HCT116 (cell line): ENCODE results near the gene LRP2BP. TPM values are rescaled to one million over a fixed set of nuclear protein-coding genes. Genes with fewer than 3 reads are reported as not detected.
"Not testable (repeated sequence)": the region's sequence is repeated elsewhere in the genome, so short reads cannot be mapped to it uniquely, and the experiment has no call there.

Source experiments
- ATAC-seq: fragments of 200-7000 bp; cut with Tn5 transposase; 2 replicates; pipeline ENCODE4 v1.9.1; 2020; ENCODE audit warnings: mild to moderate bottlenecking, moderate library complexity
- BruUV-seq: library from RNA; stranded (reverse); fragments of 400-500 nt; replicated peaks from 2 replicates; lab custom pipeline; 2021; lab: Mats Ljungman, UMichigan
- CTCF ChIA-PET: fragments of 300-600 bp; sonication (Branson Sonifier 250); formaldehyde crosslinking; loops from one replicate; lab custom pipeline; 2021; ENCODE audit warnings: antibody characterized with exemption; lab: Charles Lee
- POLR2A ChIA-PET: fragments of 300-600, 350-600 bp; sonication (Branson Sonifier 250); formaldehyde crosslinking; loops from one replicate; lab custom pipeline; 2021; ENCODE audit warnings: antibody characterized with exemption; lab: Charles Lee
- RAD21 ChIA-PET, 2 experiments: fragments of 300-600 bp; sonication (Branson Sonifier 250); formaldehyde crosslinking; loops; one replicate each; lab custom pipeline; 2023; ENCODE audit warnings: low total read pairs in 2 of 2; ENCODE audit not compliant: uncharacterized antibody in 2 of 2, unreplicated experiment in 2 of 2, low non-redundant PET in 1 of 2; lab: Charles Lee
- DNase-seq: peaks from one replicate; pipeline ENCODE4 v3.0.0-alpha.2; 2010; ENCODE audit warnings: low read depth, low spot score
- H2AFZ ChIP-seq: fragments of 200-600 bp; shearing (Covaris generic), sonication (generic); 2 replicates; pipeline ENCODE4 v1.6.1; 2017; ENCODE audit warnings: low read depth, mixed run types, mixed read lengths, antibody characterized with exemption, low read length; ENCODE audit not compliant: poor library complexity, severe bottlenecking
- H3K27ac ChIP-seq: 2 replicates; pipeline ENCODE4 v1.5.1; 2012; ENCODE audit warnings: low read depth, low read length
- H3K27me3 ChIP-seq: fragments of 200-600 bp; sonication (generic); 2 replicates; pipeline ENCODE4 v1.6.1; 2016; ENCODE audit warnings: mixed run types, low read length, mixed read lengths; ENCODE audit not compliant: insufficient read depth
- H3K36me3 ChIP-seq, 2 experiments: fragments of 200-500 bp in 1 of 2; fragments of 200-600 bp in 1 of 2; sonication (Bioruptor generic) in 1 of 2; sonication (generic) in 1 of 2; 2 replicates each; pipeline versions ENCODE4 v1.5.1 to v1.6.1; 2014 to 2016; ENCODE audit warnings: low read length in 2 of 2, inconsistent platforms in 1 of 2, mixed read lengths in 1 of 2, mixed run types in 1 of 2; ENCODE audit not compliant: insufficient read depth in 2 of 2, control insufficient read depth in 1 of 2
- H3K4me1 ChIP-seq, 2 experiments: fragments of 200-600 bp in 1 of 2; sonication (generic) in 1 of 2; 2 replicates each; pipeline versions ENCODE4 v1.5.1 to v1.6.1; 2012 to 2017; ENCODE audit warnings: low read length in 2 of 2, inconsistent platforms in 1 of 2, mild to moderate bottlenecking in 1 of 2, mixed read lengths in 1 of 2, mixed run types in 1 of 2, moderate library complexity in 1 of 2; ENCODE audit not compliant: insufficient read depth in 2 of 2, control insufficient read depth in 1 of 2
- H3K4me2 ChIP-seq: fragments of 200-600 bp; sonication (generic); 2 replicates; pipeline ENCODE4 v1.6.1; 2017; ENCODE audit warnings: mixed run types, low read length, mixed read lengths
- H3K4me3 ChIP-seq, 2 experiments: fragments of 200-600 bp in 1 of 2; sonication (generic) in 1 of 2; replicated peaks in 1 of 2; 2 replicates each; pipeline ENCODE4 v1.5.1; 2011 to 2016; ENCODE audit warnings: low read length in 2 of 2, control low read depth in 1 of 2, low read depth in 1 of 2, mild to moderate bottlenecking in 1 of 2, mixed read lengths in 1 of 2, mixed run types in 1 of 2
- H3K79me2 ChIP-seq: fragments of 200-600 bp; sonication (generic); 2 replicates; pipeline ENCODE4 v1.6.1; 2017; ENCODE audit warnings: mild to moderate bottlenecking, mixed run types, low read length, moderate library complexity, mixed read lengths; ENCODE audit not compliant: insufficient read depth
- H3K9ac ChIP-seq: fragments of 200-600 bp; sonication (generic); 2 replicates; pipeline ENCODE4 v1.6.1; 2016; ENCODE audit warnings: low read length, mixed read lengths
- H3K9me2 ChIP-seq: fragments of 200-600 bp; sonication (generic), shearing (Covaris generic); 2 replicates; pipeline ENCODE4 v1.6.1; 2017; ENCODE audit warnings: mixed run types, mild to moderate bottlenecking, moderate library complexity; ENCODE audit not compliant: insufficient read depth
- H3K9me3 ChIP-seq, 2 experiments: fragments of 200-500 bp in 1 of 2; fragments of 200-600 bp in 1 of 2; sonication (Bioruptor generic) in 1 of 2; sonication (generic) in 1 of 2; 2 replicates each; pipeline ENCODE4 v1.6.1; 2014 to 2017; ENCODE audit warnings: low read length in 2 of 2, mixed read lengths in 2 of 2, inconsistent platforms in 1 of 2, low read depth in 1 of 2, mild to moderate bottlenecking in 1 of 2, mixed run types in 1 of 2, moderate library complexity in 1 of 2; ENCODE audit not compliant: control insufficient read depth in 1 of 2, insufficient read depth in 1 of 2
- H4K20me1 ChIP-seq: fragments of 200-600 bp; sonication (generic), shearing (Covaris generic); 2 replicates; pipeline ENCODE4 v1.6.1; 2017; ENCODE audit warnings: mixed run types, mild to moderate bottlenecking, moderate library complexity; ENCODE audit not compliant: insufficient read depth
- CBX3 ChIP-seq: IDR thresholded peaks from 2 replicates; pipeline ENCODE4 v1.6.1; 2012; ENCODE audit warnings: low read depth
- ELF1 ChIP-seq: IDR thresholded peaks from 2 replicates; pipeline ENCODE4 v1.6.1; 2012; ENCODE audit warnings: low read depth, borderline replicate concordance
- EZH2 ChIP-seq: fragments of 200-600 bp; sonication (generic); IDR thresholded peaks from 2 replicates; pipeline ENCODE4 v1.6.1; 2017; ENCODE audit warnings: antibody characterized with exemption, mixed run types
- EZH2phosphoT487 ChIP-seq: fragments of 200-600 bp; IDR thresholded peaks from 2 replicates; pipeline ENCODE4 v1.6.1; 2018; ENCODE audit warnings: antibody characterized with exemption, borderline replicate concordance
- FOSL1 ChIP-seq: IDR thresholded peaks from 2 replicates; pipeline ENCODE4 v1.6.1; 2012; ENCODE audit warnings: low read depth
- SIN3A ChIP-seq: IDR thresholded peaks from 2 replicates; pipeline ENCODE4 v1.6.1; 2012; ENCODE audit warnings: low read depth
- YY1 ChIP-seq: IDR thresholded peaks from 2 replicates; pipeline ENCODE4 v1.6.1; 2011; ENCODE audit warnings: low read length, low read depth, moderate library complexity, mild to moderate bottlenecking; ENCODE audit not compliant: insufficient replicate concordance; ENCODE audit errors: extremely low read depth
- ZFX ChIP-seq: fragments of 450-650 bp; IDR thresholded peaks from 2 replicates; pipeline ENCODE4 v1.6.1; 2017
- ZNF274 ChIP-seq: fragments of 200-500 bp; sonication (Bioruptor generic); IDR thresholded peaks from 2 replicates; pipeline ENCODE4 v1.6.1; 2014; ENCODE audit warnings: mild to moderate bottlenecking, low read depth, low read length, inconsistent platforms
- intact Hi-C: fragments of 100-400 bp; cut with micrococcal nuclease; formaldehyde crosslinking; loops from 2 replicates; pipeline ENCODE4 v1.10.0; 2022
- total RNA-seq: library from RNA; stranded (reverse); gene quantifications from one replicate; pipeline ENCODE4 v1.2.1, GENCODE V29; 2021; ENCODE audit not compliant: unreplicated experiment
- TF ChIP-seq, protein P1 (sequence below): IDR thresholded peaks from 2 replicates; pipeline ENCODE4 v1.6.1; 2011; ENCODE audit warnings: mild to moderate bottlenecking, low read length, moderate library complexity; ENCODE audit not compliant: insufficient replicate concordance; ENCODE audit errors: extremely low read depth
- TF ChIP-seq, protein P2 (sequence below): IDR thresholded peaks from 2 replicates; pipeline ENCODE4 v1.6.1; 2012

LRP2BP gene
- total RNA-seq, 1 experiment from 2014 or later = 2.9 TPM

DNA sequence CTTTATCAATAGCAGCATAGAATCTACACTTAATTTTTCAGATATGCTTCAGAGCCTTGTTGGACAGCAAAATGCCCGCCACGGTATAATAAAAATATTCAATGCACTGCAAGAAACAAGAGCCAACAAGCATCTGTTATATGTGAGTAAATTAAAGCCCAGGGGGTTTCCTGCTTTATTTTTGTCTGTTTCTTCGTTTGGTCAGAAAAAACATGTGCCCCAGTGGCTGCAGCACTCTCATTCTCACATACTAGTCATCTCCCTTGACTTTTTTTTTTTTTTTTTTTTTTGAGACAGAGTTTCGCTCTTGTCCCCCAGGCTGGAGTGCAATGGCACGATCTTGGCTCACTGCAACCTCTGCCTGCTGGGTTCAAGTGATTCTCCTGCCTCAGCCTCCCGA lies 33.2 kb downstream of the LRP2BP start:
- intact Hi-C loops, H3K27ac ChIP-seq, H4K20me1 ChIP-seq, H3K36me3 ChIP-seq, RAD21 ChIA-PET, H3K4me1 ChIP-seq, ATAC-seq, CTCF ChIA-PET, H3K9me2 ChIP-seq, DNase-seq, H3K4me3 ChIP-seq, H3K9me3 ChIP-seq, H3K79me2 ChIP-seq, BruUV-seq, H3K27me3 ChIP-seq, H2AFZ ChIP-seq, H3K9ac ChIP-seq, H3K4me2 ChIP-seq: not testable (repeated sequence)
- POLR2A ChIA-PET = interaction anchor here (0.7 kb wide), 1 partner anchor 16 kb away, joined by 4 read pairs; no protein-coding TSS in a partner anchor

DNA sequence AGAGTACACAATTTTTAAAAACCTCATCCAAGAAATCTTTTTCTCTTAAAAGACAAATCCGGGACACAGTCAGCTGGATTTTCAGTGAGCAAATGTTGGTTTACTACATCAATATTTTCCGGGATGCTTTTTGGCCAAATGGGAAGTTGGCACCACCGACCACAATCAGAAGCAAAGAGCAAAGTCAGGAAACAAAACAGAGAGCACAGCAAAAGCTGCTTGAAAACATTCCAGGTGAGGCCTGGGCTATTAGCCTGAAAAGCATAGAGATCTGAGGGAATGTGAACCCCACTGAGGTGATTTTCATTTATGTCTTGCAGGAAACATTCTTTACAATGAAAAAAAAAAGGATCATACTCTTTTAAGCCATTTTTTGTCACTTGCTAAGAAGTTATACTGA lies 33.9 kb downstream of the LRP2BP start:
- RAD21 ChIA-PET = no interaction called here
- Histone ChIP-seq H2AFZ (no peak overlapping the region), H3K79me2 (no peaks in the 10 kb centered on the region), H3K4me3 (no peak overlapping the region), H3K27me3 (no peaks in the 10 kb centered on the region), H3K27ac (no peak overlapping the region), H3K9ac (no peak overlapping the region), H3K4me1 (peaks cover 0 to 8% of the 10 kb centered on the region in 2 experiments; a peak in 2 of 4 replicates), H3K9me2 (no peaks in the 10 kb centered on the region), H3K4me2 (no peak overlapping the region), H3K9me3 (no peaks in the 10 kb centered on the region), H3K36me3 (no peaks in the 10 kb centered on the region), H4K20me1 (no peaks in the 10 kb centered on the region)
- ATAC-seq (no peak), DNase-seq (no peak)
- CTCF ChIA-PET = no interaction called here
- intact Hi-C loops = no loop called here
- POLR2A ChIA-PET = no interaction called here
- BruUV-seq = no TSS peak
- no peak for TF ChIP-seq ZNF274
- TF ChIP-seq CBX3 = no peak
- no peak for TF ChIP-seq YY1
- TF ChIP-seq SIN3A = no peak
- TF ChIP-seq EZH2 = no peak
- no peak for TF ChIP-seq FOSL1
- TF ChIP-seq, protein P1, sequence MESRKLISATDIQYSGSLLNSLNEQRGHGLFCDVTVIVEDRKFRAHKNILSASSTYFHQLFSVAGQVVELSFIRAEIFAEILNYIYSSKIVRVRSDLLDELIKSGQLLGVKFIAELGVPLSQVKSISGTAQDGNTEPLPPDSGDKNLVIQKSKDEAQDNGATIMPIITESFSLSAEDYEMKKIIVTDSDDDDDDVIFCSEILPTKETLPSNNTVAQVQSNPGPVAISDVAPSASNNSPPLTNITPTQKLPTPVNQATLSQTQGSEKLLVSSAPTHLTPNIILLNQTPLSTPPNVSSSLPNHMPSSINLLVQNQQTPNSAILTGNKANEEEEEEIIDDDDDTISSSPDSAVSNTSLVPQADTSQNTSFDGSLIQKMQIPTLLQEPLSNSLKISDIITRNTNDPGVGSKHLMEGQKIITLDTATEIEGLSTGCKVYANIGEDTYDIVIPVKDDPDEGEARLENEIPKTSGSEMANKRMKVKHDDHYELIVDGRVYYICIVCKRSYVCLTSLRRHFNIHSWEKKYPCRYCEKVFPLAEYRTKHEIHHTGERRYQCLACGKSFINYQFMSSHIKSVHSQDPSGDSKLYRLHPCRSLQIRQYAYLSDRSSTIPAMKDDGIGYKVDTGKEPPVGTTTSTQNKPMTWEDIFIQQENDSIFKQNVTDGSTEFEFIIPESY = no peak
- TF ChIP-seq, protein P2, sequence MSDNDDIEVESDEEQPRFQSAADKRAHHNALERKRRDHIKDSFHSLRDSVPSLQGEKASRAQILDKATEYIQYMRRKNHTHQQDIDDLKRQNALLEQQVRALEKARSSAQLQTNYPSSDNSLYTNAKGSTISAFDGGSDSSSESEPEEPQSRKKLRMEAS = no peak
- TF ChIP-seq ELF1 = no peak
- TF ChIP-seq EZH2phosphoT487 = no peak
- no peak for TF ChIP-seq ZFX
